Left ventricle myocardium inferior (tissue), 1 donor: ENCODE measurements around the gene EIF5A. TPM values are rescaled to one million over a fixed set of nuclear protein-coding genes. Genes with fewer than 3 reads are reported as not detected.
A peak's percentile ranks its signal among the peaks of the same experiment; 100 is the strongest.
"Not testable (repeated sequence)": the region's sequence is repeated elsewhere in the genome, so short reads cannot be mapped to it uniquely, and the experiment has no call there.

Experiments
- DNase-seq: peaks from one replicate; pipeline ENCODE4 v3.0.0-alpha.2; 2020
- H3K27ac ChIP-seq: fragments of 200-600 bp; replicated peaks from 2 replicates; pipeline ENCODE4 v1.8.0; 2021
- H3K27me3 ChIP-seq: fragments of 200-600 bp; 2 replicates; pipeline ENCODE4 v1.8.0; 2021; ENCODE audit warnings: low read depth
- H3K36me3 ChIP-seq: fragments of 200-600 bp; 2 replicates; pipeline ENCODE4 v1.8.0; 2021
- H3K4me1 ChIP-seq: fragments of 200-600 bp; 2 replicates; pipeline ENCODE4 v1.8.0; 2021
- H3K4me3 ChIP-seq: fragments of 200-600 bp; 2 replicates; pipeline ENCODE4 v1.8.0; 2021; ENCODE audit warnings: mild to moderate bottlenecking, moderate library complexity
- H3K9me3 ChIP-seq: fragments of 200-600 bp; replicated peaks from 2 replicates; pipeline ENCODE4 v1.8.0; 2021
- CTCF ChIP-seq: fragments of 200-600 bp; IDR thresholded peaks from 2 replicates; pipeline ENCODE4 v1.8.0; 2021; ENCODE audit warnings: antibody characterized with exemption, mild to moderate bottlenecking, borderline replicate concordance
- intact Hi-C: fragments of 100-400 bp; cut with micrococcal nuclease; formaldehyde crosslinking; loops from one replicate; pipeline ENCODE4 v1.11.0; 2022
- total RNA-seq: library from RNA; stranded (reverse); fragmentation: NEBNext Ultra II Directional; extraction: Animal tissue kit (Norgen Biotek cat#: 25700); gene quantifications from one replicate; pipeline ENCODE4 v1.2.1, GENCODE V29; 2021
- donor health status: DM: no; HTN: yes; CAD: no; lungs with severe emphysema.

The EIF5A gene
- total RNA-seq, 1 donor from 2014 or later, result 250 TPM

DNA sequence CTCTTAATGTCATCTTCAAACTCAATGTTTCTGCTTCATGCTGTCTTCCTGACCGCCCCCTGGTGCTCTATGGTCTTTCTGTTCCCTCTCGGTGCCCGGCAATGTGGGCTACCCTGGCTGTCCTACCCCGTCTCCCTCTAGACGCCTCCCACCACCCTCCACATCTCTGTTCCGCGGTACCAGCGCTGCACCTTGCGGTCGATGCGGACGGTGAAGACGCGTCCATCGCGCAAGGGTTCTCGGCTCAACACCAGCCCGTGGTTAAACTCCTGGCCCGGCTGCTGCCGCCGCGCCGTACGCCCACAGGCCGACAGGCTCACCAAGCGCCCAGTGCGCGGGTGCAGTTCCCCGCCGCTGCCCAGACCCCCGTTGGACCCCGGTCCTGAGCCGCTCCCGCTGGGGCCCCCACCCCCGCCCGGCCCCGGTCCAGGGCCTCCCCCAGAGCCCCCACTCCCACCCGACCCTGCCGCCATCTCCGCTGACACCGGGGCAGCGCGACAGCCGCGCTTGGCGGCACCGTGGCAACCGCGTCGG, 21.5 kb downstream of the EIF5A start, which contains the start of gene NEURL4:
TSS of gene NEURL4 (minus strand) at position 496 of the 534 bp plus-strand sequence. CDS start at position 473, 23 bp downstream.
- Histone ChIP-seq H3K4me3 (peak within 1 kb of the TSS; percentile 94), H3K36me3 (peaks cover 27% of the 10 kb centered on the region), H3K27me3 (peaks cover 6% of the 10 kb centered on the region), H3K27ac (peak within 1 kb of the TSS; percentile 94), H3K4me1 (peaks cover 28% of the 10 kb centered on the region), H3K9me3 (no peaks in the 10 kb centered on the region)
- DNase-seq, result no peak
- no peak for TF ChIP-seq CTCF
- intact Hi-C loops, result no loop called here

GRCh38 chr17:7329374-7329996, 22.1 kb downstream of the EIF5A start:
- H3K4me3 ChIP-seq, result peak overlapping the region; percentile 94
- H3K9me3 ChIP-seq, result no peaks in the 10 kb centered on the region
- peaks cover 28% of the 10 kb centered on the region for H3K4me1 ChIP-seq
- H3K36me3 ChIP-seq, result peaks cover 22% of the 10 kb centered on the region
- TF ChIP-seq CTCF, result peak; percentile 15
- DNase-seq, result peak; percentile 99
- peaks cover 12% of the 10 kb centered on the region for H3K27me3 ChIP-seq
- H3K27ac ChIP-seq, result peak overlapping the region; percentile 94
- intact Hi-C loops, result no loop called here

GRCh38 chr17:7329997-7330637, 22.7 kb downstream of the EIF5A start:
- peak overlapping the region; percentile 94 for H3K4me3 ChIP-seq
- peaks cover 28% of the 10 kb centered on the region for H3K4me1 ChIP-seq
- H3K9me3 ChIP-seq, result no peaks in the 10 kb centered on the region
- no peak for TF ChIP-seq CTCF
- peaks cover 15% of the 10 kb centered on the region for H3K36me3 ChIP-seq
- peaks cover 18% of the 10 kb centered on the region for H3K27me3 ChIP-seq
- intact Hi-C loops, result no loop called here
- DNase-seq, result peak; percentile 78
- peak overlapping the region; percentile 94 for H3K27ac ChIP-seq

- TF ChIP-seq CTCF, result no peak
- H3K9me3 ChIP-seq, result no peaks in the 10 kb centered on the region
- peaks cover 28% of the 10 kb centered on the region for H3K4me1 ChIP-seq
- intact Hi-C loops, result no loop called here
- H3K27ac ChIP-seq, result peak overlapping the region; percentile 94
- H3K27me3 ChIP-seq, result peaks cover 23% of the 10 kb centered on the region
- H3K4me3 ChIP-seq, result peak overlapping the region; percentile 94
- no peak for DNase-seq
- H3K36me3 ChIP-seq, result peaks cover 12% of the 10 kb centered on the region
Observed at GRCh38 chr17:7330638-7331015, 23.2 kb downstream of the EIF5A start.

DNA sequence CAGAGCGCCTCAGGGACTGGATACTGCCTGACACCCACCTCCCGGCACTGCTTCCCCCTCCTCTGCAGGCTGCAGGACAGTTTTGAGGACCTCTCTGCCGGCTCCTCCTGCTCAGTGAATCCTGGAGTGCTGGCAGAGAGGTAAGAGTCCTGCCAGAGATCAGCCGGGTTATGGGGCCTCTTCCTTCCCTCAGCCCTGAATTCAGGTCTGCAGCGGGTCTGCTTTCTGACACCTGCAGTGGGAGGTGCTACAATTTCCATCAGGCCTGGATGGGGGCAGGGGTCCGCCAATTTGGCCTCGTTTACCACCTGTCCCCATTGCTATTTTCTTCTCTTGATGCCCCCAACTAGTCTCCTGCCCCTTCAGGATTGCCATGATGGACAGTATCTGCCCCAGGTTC, 24.7 kb downstream of the EIF5A start:
- no peak for TF ChIP-seq CTCF
- intact Hi-C loops, result no loop called here
- Histone ChIP-seq H3K27me3 (peaks cover 38% of the 10 kb centered on the region), H3K4me1 (peaks cover 28% of the 10 kb centered on the region), H3K4me3 (no peak overlapping the region), H3K27ac (no peak overlapping the region), H3K9me3 (no peaks in the 10 kb centered on the region), H3K36me3 (no peaks in the 10 kb centered on the region)
- no peak for DNase-seq

- H3K27ac ChIP-seq, H3K4me3 ChIP-seq, DNase-seq, H3K9me3 ChIP-seq, intact Hi-C loops, H3K36me3 ChIP-seq: not testable (repeated sequence)
- Histone ChIP-seq H3K4me1 (peaks cover 27% of the 10 kb centered on the region), H3K27me3 (peaks cover 44% of the 10 kb centered on the region)
Observed at GRCh38 chr17:7332600-7333069, 25.2 kb downstream of the EIF5A start.
